Breast epithelium (tissue), 3 donors: ENCODE data around the gene LILRB1.

ENCODE experiments used
- CTCF ChIP-seq, 3 donors: fragments of 450-650 bp; IDR thresholded peaks; one replicate each; pipeline ENCODE4 v1.5.1; 2016 to 2017; ENCODE audit warnings: antibody characterized with exemption in 3 of 3, mild to moderate bottlenecking in 3 of 3, moderate library complexity in 3 of 3
- POLR2A ChIP-seq: fragments of 450-650 bp; IDR thresholded peaks from one replicate; pipeline ENCODE4 v1.6.1; 2016; ENCODE audit warnings: antibody characterized with exemption, mild to moderate bottlenecking, moderate library complexity

- TF ChIP-seq CTCF (IDR thresholded peaks at IDR 0.05) (no peak), POLR2A (no peak)
Observed at GRCh38 chr19:54612428-54612827, 17.9 kb upstream of the LILRB1 start.
